Small intestine (tissue), 7 donors: ENCODE data around the gene EXOSC10. TPM values are rescaled to one million over a fixed set of nuclear protein-coding genes. Genes with fewer than 3 reads are reported as not detected.

Source experiments
- DNase-seq, 2 donors: peaks; one replicate each; pipeline versions ENCODE4 v3.0.0 to v3.0.0-alpha.2; 2013
- FAIRE-seq: peaks from 2 replicates; lab custom pipeline; 2012; peaks lifted over from hg19 to GRCh38; lab: Jason Lieb, UNC
- H3K27ac ChIP-seq, 3 donors: one replicate each; pipeline ENCODE4 v1.5.1; 2013; ENCODE audit warnings: low read length in 2 of 3, mild to moderate bottlenecking in 2 of 3, control low read depth in 1 of 3, inconsistent platforms in 1 of 3, low read depth in 1 of 3, moderate library complexity in 1 of 3
- H3K27me3 ChIP-seq, 3 donors: one replicate each; pipeline ENCODE4 v1.6.1; 2013; ENCODE audit warnings: low read length in 3 of 3, inconsistent platforms in 1 of 3; ENCODE audit not compliant: control insufficient read depth in 3 of 3, insufficient read depth in 3 of 3
- H3K36me3 ChIP-seq, 3 donors: one replicate each; pipeline ENCODE4 v1.6.1; 2013; ENCODE audit warnings: low read length in 3 of 3, inconsistent platforms in 1 of 3, low read depth in 1 of 3, mild to moderate bottlenecking in 1 of 3, moderate library complexity in 1 of 3; ENCODE audit not compliant: control insufficient read depth in 3 of 3, insufficient read depth in 2 of 3
- H3K4me1 ChIP-seq, 3 donors: one replicate each; pipeline ENCODE4 v1.6.1; 2013; ENCODE audit warnings: low read length in 2 of 3, inconsistent platforms in 1 of 3, low read depth in 1 of 3, mild to moderate bottlenecking in 1 of 3, moderate library complexity in 1 of 3; ENCODE audit not compliant: control insufficient read depth in 3 of 3, insufficient read depth in 2 of 3
- H3K4me3 ChIP-seq, 3 donors: one replicate each; pipeline ENCODE4 v1.5.1; 2013; ENCODE audit warnings: low read length in 3 of 3, control low read depth in 1 of 3, inconsistent platforms in 1 of 3, low read depth in 1 of 3, mild to moderate bottlenecking in 1 of 3, moderate library complexity in 1 of 3
- H3K9me3 ChIP-seq, 2 donors: one replicate each; pipeline ENCODE4 v1.6.1; 2013; ENCODE audit warnings: low read depth in 1 of 2, low read length in 1 of 2; ENCODE audit not compliant: control insufficient read depth in 2 of 2, insufficient read depth in 1 of 2
- WGBS, 3 donors: extraction: QIAGEN DNeasy Blood & Tissue Kit; methylation state at CpG; one replicate each; pipeline ENCODE4 v1.1.7; 2013; 5-methylcytosine and 5-hydroxymethylcytosine counted together
- polyA plus RNA-seq, 4 donors: library from polyadenylated mRNA; stranded (reverse) in 3 of 4; unstranded in 1 of 4; fragments of 200-250 nt in 3 of 4; fragments of 120-200 nt in 1 of 4; gene quantifications; one replicate each; pipeline versions ENCODE4 v1.2.1 to v1.2.3, GENCODE V29; 2013
- donor health status: healthy with polysubstance abuse.
- donor health status: control.
- donor health status: control.
- donor health status: Bipolar disorder and iron deficiency.
- donor health status: healthy.

The EXOSC10 gene
- polyA plus RNA-seq, 4 donors: 30.1 to 58.5 (median 34.8) TPM

- H3K9me3 ChIP-seq: no peaks in the 10 kb centered on the region
- WGBS, 3 donors: 94 to 98% (median 97%) methylated on average over 3 of the region's 3 CpGs
- FAIRE-seq (no peak), DNase-seq (no peak)
- no peaks in the 10 kb centered on the region for H3K4me1 ChIP-seq
- H3K4me3 ChIP-seq: no peak overlapping the region
- no peak overlapping the region for H3K27ac ChIP-seq
- no peaks in the 10 kb centered on the region for H3K27me3 ChIP-seq
- peaks cover 0 to 31% (median 19%) of the 10 kb centered on the region in 3 donors for H3K36me3 ChIP-seq
Measured at GRCh38 chr1:11138952-11139351, 39.3 kb upstream of the EXOSC10 start.

GRCh38 chr1:11138029-11138428 lies 38.4 kb upstream of the EXOSC10 start:
- WGBS, 3 donors: 100% methylated on average over 1 of the region's 1 CpG
- no peak for DNase-seq
- no peak for FAIRE-seq
- no peak overlapping the region for H3K27ac ChIP-seq
- no peaks in the 10 kb centered on the region for H3K9me3 ChIP-seq
- H3K36me3 ChIP-seq: peaks cover 0 to 33% (median 16%) of the 10 kb centered on the region in 3 donors
- no peaks in the 10 kb centered on the region for H3K4me1 ChIP-seq
- H3K27me3 ChIP-seq: no peaks in the 10 kb centered on the region
- no peak overlapping the region for H3K4me3 ChIP-seq

- whole genome bisulfite sequencing, 3 donors: 62 to 75% (median 75%) methylated on average over 5 of the region's 5 CpGs
- no peak for FAIRE-seq
- no peak overlapping the region for H3K27ac ChIP-seq
Measured at GRCh38 chr1:11134898-11135266, 35.2 kb upstream of the EXOSC10 start.

GRCh38 chr1:11134251-11134897 lies 34.7 kb upstream of the EXOSC10 start:
- H3K27ac ChIP-seq: no peak overlapping the region
- no peaks in the 10 kb centered on the region for H3K9me3 ChIP-seq
- no peaks in the 10 kb centered on the region for H3K4me1 ChIP-seq
- WGBS, 3 donors: 47 to 73% (median 64%) methylated on average over 5 of the region's 5 CpGs
- no peak for DNase-seq
- no peaks in the 10 kb centered on the region for H3K27me3 ChIP-seq
- no peak for FAIRE-seq
- peaks cover 3 to 46% (median 32%) of the 10 kb centered on the region in 3 donors for H3K36me3 ChIP-seq
- H3K4me3 ChIP-seq: no peak overlapping the region

More at GRCh38 chr1:11134898-11135266, 35.2 kb upstream of the EXOSC10 start:
- H3K9me3 ChIP-seq: no peaks in the 10 kb centered on the region
- no peaks in the 10 kb centered on the region for H3K4me1 ChIP-seq
- DNase-seq: no peak
- H3K36me3 ChIP-seq: peaks cover 3 to 47% (median 28%) of the 10 kb centered on the region in 3 donors
- H3K27me3 ChIP-seq: no peaks in the 10 kb centered on the region
- no peak overlapping the region for H3K4me3 ChIP-seq

- Histone ChIP-seq H3K36me3 (peaks cover 17 to 52% (median 34%) of the 10 kb centered on the region in 3 donors), H3K9me3 (no peaks in the 10 kb centered on the region), H3K27ac (no peak overlapping the region), H3K4me1 (no peaks in the 10 kb centered on the region), H3K4me3 (no peak overlapping the region), H3K27me3 (no peaks in the 10 kb centered on the region)
- no peak for FAIRE-seq
- WGBS, 3 donors: 86 to 95% (median 91%) methylated on average over 8 of the region's 8 CpGs
- DNase-seq: no peak
Measured at GRCh38 chr1:11132563-11133293, 33.1 kb upstream of the EXOSC10 start.

- FAIRE-seq (no peak), DNase-seq (no peak)
- Histone ChIP-seq H3K4me3 (no peak overlapping the region), H3K36me3 (peaks cover 21 to 59% (median 37%) of the 10 kb centered on the region in 3 donors), H3K9me3 (no peaks in the 10 kb centered on the region), H3K4me1 (no peaks in the 10 kb centered on the region), H3K27ac (no peak overlapping the region), H3K27me3 (no peaks in the 10 kb centered on the region)
- WGBS, 3 donors: 59 to 75% (median 73%) methylated on average over 3 of the region's 3 CpGs
Measured at GRCh38 chr1:11131816-11132215, 32.1 kb upstream of the EXOSC10 start.

- no peak overlapping the region for H3K27ac ChIP-seq
- H3K4me3 ChIP-seq: no peak overlapping the region
- no peaks in the 10 kb centered on the region for H3K27me3 ChIP-seq
- no peaks in the 10 kb centered on the region for H3K9me3 ChIP-seq
- H3K36me3 ChIP-seq: peaks cover 28 to 65% (median 43%) of the 10 kb centered on the region in 3 donors
- 96 to 97% (median 97%) methylated on average over 17 of the region's 17 CpGs for WGBS, 3 donors
- FAIRE-seq: no peak
- DNase-seq: no peak
- H3K4me1 ChIP-seq: no peaks in the 10 kb centered on the region
Measured at GRCh38 chr1:11130406-11130805, 30.7 kb upstream of the EXOSC10 start.

GRCh38 chr1:11129649-11130390 lies 30.2 kb upstream of the EXOSC10 start:
- H3K27ac ChIP-seq: no peak overlapping the region
- 93 to 95% (median 94%) methylated on average over 15 of the region's 15 CpGs for WGBS, 3 donors
- no peaks in the 10 kb centered on the region for H3K9me3 ChIP-seq
- no peak for FAIRE-seq
- no peaks in the 10 kb centered on the region for H3K4me1 ChIP-seq
- H3K4me3 ChIP-seq: no peak overlapping the region
- peaks cover 32 to 71% (median 46%) of the 10 kb centered on the region in 3 donors for H3K36me3 ChIP-seq
- no peaks in the 10 kb centered on the region for H3K27me3 ChIP-seq
- DNase-seq: no peak
